ENCODE data around the gene RPP40.

Gene RPP40

DNA sequence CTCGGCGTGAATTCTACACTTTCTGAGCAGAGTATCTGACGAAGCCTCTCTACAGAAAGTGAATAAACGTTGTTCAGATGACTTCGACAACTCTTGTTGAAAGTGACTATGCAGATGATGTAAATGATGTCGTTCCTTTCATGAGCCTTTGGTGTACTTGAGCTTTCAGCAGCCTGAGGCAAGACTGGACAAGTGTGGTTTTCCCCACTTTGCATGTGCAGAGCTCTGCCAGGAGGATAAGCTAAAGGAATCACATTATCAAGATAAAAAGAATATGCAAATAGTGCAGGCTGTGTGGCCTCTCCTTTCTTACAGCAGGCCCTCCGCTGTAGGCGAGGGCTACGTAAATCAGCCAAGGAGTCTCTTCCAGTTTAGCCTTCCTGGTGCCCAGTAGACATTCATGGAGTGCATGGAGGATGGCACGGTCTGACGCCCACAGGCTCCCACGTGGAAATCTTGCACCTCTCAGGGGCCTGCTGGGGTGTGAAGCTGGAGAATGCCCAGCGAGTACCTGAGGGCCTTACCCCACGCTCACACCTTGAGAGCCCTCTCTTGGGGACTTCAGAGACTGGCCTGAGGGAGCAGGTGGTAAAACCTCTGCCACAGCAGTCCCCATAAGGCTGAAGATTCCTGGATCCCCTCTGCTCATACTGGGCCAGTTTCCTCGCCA, 54.9 kb downstream of the RPP40 start:
- DNase-seq (ENCODE audit: extremely low spot score): no peak
- TF ChIP-seq, protein P1, sequence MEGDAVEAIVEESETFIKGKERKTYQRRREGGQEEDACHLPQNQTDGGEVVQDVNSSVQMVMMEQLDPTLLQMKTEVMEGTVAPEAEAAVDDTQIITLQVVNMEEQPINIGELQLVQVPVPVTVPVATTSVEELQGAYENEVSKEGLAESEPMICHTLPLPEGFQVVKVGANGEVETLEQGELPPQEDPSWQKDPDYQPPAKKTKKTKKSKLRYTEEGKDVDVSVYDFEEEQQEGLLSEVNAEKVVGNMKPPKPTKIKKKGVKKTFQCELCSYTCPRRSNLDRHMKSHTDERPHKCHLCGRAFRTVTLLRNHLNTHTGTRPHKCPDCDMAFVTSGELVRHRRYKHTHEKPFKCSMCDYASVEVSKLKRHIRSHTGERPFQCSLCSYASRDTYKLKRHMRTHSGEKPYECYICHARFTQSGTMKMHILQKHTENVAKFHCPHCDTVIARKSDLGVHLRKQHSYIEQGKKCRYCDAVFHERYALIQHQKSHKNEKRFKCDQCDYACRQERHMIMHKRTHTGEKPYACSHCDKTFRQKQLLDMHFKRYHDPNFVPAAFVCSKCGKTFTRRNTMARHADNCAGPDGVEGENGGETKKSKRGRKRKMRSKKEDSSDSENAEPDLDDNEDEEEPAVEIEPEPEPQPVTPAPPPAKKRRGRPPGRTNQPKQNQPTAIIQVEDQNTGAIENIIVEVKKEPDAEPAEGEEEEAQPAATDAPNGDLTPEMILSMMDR (IDR thresholded peaks at IDR 0.05; ENCODE audit: control extremely low read depth, extremely low read depth, low read depth, missing control alignments): no peak
- ChIA-PET POLR2A (no interaction called here), CTCF (no interaction called here)

DNA sequence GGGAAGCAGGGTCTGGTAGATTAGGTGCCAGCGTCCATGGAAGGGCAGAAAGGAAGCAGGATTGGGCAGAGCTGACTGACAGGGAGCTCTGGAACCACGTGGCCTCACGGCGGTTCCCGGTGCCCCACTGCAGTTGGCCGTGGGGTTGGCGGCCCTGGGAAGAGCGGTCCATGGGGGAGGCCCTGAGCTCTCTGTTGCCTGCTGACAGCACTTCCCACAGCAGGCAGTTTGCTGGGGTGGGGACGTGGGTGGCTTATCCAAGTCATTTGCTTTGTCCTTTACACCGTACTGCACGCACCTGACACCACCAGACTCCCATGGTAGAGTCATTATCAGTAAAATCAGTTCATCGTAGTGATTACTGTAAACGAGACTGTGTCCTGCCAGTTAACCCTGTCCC, 56.1 kb downstream of the RPP40 start:
- ChIA-PET POLR2A (no interaction called here), CTCF (no interaction called here)
- TF ChIP-seq, protein P1 (IDR thresholded peaks at IDR 0.05; ENCODE audit: control extremely low read depth, extremely low read depth, low read depth, missing control alignments): no peak
- no peak for DNase-seq (ENCODE audit: extremely low spot score)

DNA sequence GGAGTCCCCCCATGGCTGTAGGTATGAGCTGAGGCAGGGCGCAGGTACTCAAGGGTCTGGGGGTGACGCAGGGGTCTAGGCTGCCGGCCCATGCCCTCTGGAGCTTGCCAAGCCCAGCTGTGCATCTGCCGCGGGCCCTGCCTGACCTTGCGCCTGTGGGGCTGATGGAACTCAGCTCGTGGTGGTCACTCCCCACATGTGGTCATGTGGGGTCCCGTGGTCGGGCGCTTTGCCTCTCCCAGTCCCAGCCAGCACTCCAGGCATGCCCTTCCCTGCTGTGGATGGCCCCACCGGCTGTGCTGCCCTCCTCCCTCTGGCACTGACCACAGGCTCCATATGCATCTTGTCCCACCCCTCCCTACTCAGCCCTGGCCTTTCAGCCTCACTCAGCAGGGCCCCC, 57.3 kb downstream of the RPP40 start:
- CTCF ChIA-PET: no interaction called here

More for the DNA sequence above, 57.3 kb downstream of the RPP40 start:
- DNase-seq (ENCODE audit: extremely low spot score): no peak
- TF ChIP-seq, protein P1 (IDR thresholded peaks at IDR 0.05; ENCODE audit: control extremely low read depth, extremely low read depth, low read depth, missing control alignments): no peak
- POLR2A ChIA-PET: no interaction called here

All from GM10248 (cell line).